Astrocyte (in vitro differentiated cells and primary cell): ENCODE data around the gene ANKS6. TPM values are rescaled to one million over a fixed set of nuclear protein-coding genes. Genes with fewer than 3 reads are reported as not detected.

ENCODE experiments used
- DNase-seq: peaks from one replicate; pipeline ENCODE4 v3.0.0-alpha.2; 2010; ENCODE audit warnings: low read depth
- FAIRE-seq: peaks from 2 replicates; lab custom pipeline; 2011; peaks lifted over from hg19 to GRCh38; lab: Jason Lieb, UNC
- H2AFZ ChIP-seq: 2 replicates; pipeline ENCODE4 v1.6.0; 2012; ENCODE audit warnings: low read depth, low read length, inconsistent platforms
- H3K27ac ChIP-seq: 2 replicates; pipeline ENCODE4 v1.5.1; 2011; ENCODE audit warnings: low read depth, low read length, inconsistent platforms
- H3K27me3 ChIP-seq: 2 replicates; pipeline ENCODE4 v1.6.0; 2011; ENCODE audit warnings: low read length, inconsistent platforms; ENCODE audit not compliant: insufficient read depth
- H3K36me3 ChIP-seq: 2 replicates; pipeline ENCODE4 v1.5.1; 2011; ENCODE audit warnings: low read length, inconsistent platforms; ENCODE audit not compliant: insufficient read depth
- H3K4me1 ChIP-seq: 2 replicates; pipeline ENCODE4 v1.5.1; 2011; ENCODE audit warnings: low read length, inconsistent platforms; ENCODE audit not compliant: insufficient read depth
- H3K4me2 ChIP-seq: 2 replicates; pipeline ENCODE4 v1.6.0; 2012; ENCODE audit warnings: low read length, inconsistent platforms
- H3K4me3 ChIP-seq: 2 replicates; pipeline ENCODE4 v1.5.1; 2011; ENCODE audit warnings: low read depth, mild to moderate bottlenecking, low read length, inconsistent platforms; ENCODE audit not compliant: insufficient read depth
- H3K79me2 ChIP-seq: 2 replicates; pipeline ENCODE4 v1.6.0; 2012; ENCODE audit warnings: mild to moderate bottlenecking, low read length, inconsistent platforms; ENCODE audit not compliant: insufficient read depth
- H3K9ac ChIP-seq: 2 replicates; pipeline ENCODE4 v1.6.0; 2012; ENCODE audit warnings: mild to moderate bottlenecking, low read length, inconsistent platforms
- H3K9me3 ChIP-seq: 2 replicates; pipeline ENCODE4 v1.5.1; 2012; ENCODE audit warnings: low read depth, mild to moderate bottlenecking, low read length, inconsistent platforms; ENCODE audit not compliant: insufficient read depth
- H4K20me1 ChIP-seq: 2 replicates; pipeline ENCODE4 v1.6.0; 2012; ENCODE audit warnings: low read length, inconsistent platforms; ENCODE audit not compliant: insufficient read depth
- H3K27ac Mint-ChIP-seq: one replicate; pipeline ENCODE4 v1.8.0; 2021; ENCODE audit warnings: mild to moderate bottlenecking, mixed read lengths; ENCODE audit not compliant: unreplicated experiment
- H3K27me3 Mint-ChIP-seq: one replicate; pipeline ENCODE4 v1.8.0; 2021; ENCODE audit warnings: low read depth, mixed read lengths; ENCODE audit not compliant: unreplicated experiment
- H3K36me3 Mint-ChIP-seq: one replicate; pipeline ENCODE4 v1.8.0; 2021; ENCODE audit warnings: low read depth, mixed read lengths; ENCODE audit not compliant: unreplicated experiment
- H3K4me1 Mint-ChIP-seq: one replicate; pipeline ENCODE4 v1.8.0; 2021; ENCODE audit warnings: low read depth, mixed read lengths; ENCODE audit not compliant: unreplicated experiment
- H3K4me3 Mint-ChIP-seq: one replicate; pipeline ENCODE4 v1.8.0; 2021; ENCODE audit warnings: mild to moderate bottlenecking, moderate library complexity, mixed read lengths; ENCODE audit not compliant: unreplicated experiment
- H3K9me3 Mint-ChIP-seq: one replicate; pipeline ENCODE4 v1.8.0; 2021; ENCODE audit warnings: mild to moderate bottlenecking, mixed read lengths; ENCODE audit not compliant: unreplicated experiment
- CTCF ChIP-seq: IDR thresholded peaks from 2 replicates; pipeline ENCODE4 v1.5.1; 2011; ENCODE audit warnings: low read depth, mild to moderate bottlenecking, inconsistent platforms, low read length, moderate library complexity; ENCODE audit not compliant: insufficient read depth
- EZH2 ChIP-seq: IDR thresholded peaks from 2 replicates; pipeline ENCODE4 v1.6.1; 2012; ENCODE audit warnings: mild to moderate bottlenecking, low read length, inconsistent platforms; ENCODE audit not compliant: insufficient read depth
- total RNA-seq: library from RNA; stranded (reverse); gene quantifications from 2 replicates; pipeline ENCODE4 v1.2.1, GENCODE V29; 2021

The ANKS6 gene
- total RNA-seq, 1 donor from 2014 or later: 16.7 TPM

DNA sequence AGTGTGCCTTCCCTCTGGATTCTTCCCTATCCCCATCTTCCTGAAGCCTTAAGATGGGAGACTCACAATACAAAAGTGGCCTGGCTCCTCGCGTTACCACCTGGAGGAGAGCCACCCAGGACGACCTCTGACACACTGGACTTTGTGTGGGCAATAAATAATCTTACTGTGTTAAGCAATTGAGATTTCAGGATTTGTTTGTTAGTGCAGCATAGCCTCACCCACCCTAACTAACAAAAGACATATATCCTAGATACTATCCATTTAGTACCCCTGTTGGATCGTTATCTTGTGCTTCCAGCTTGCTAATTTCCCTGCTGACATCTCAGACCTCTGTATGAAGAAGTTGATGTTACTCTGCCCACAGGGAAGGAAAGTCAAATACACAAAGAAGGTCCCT lies 95.6 kb downstream of the ANKS6 start:
- H3K4me3 Mint-ChIP-seq: no peak overlapping the region
- no peak for DNase-seq
- H3K27ac Mint-ChIP-seq: no peak overlapping the region
- H3K36me3 Mint-ChIP-seq: peaks cover 1% of the 10 kb centered on the region
- no peak for TF ChIP-seq EZH2
- no peak for TF ChIP-seq CTCF
- H3K27ac ChIP-seq: no peak overlapping the region
- H3K27me3 ChIP-seq: peaks cover 50% of the 10 kb centered on the region
- no peak for FAIRE-seq
- no peaks in the 10 kb centered on the region for H3K4me1 ChIP-seq
- H3K9ac ChIP-seq: no peak overlapping the region
- H3K4me1 Mint-ChIP-seq: no peaks in the 10 kb centered on the region
- H3K79me2 ChIP-seq: no peaks in the 10 kb centered on the region
- peaks cover 7% of the 10 kb centered on the region for H3K9me3 Mint-ChIP-seq
- peaks cover 80% of the 10 kb centered on the region for H3K27me3 Mint-ChIP-seq
- H3K4me3 ChIP-seq: no peak overlapping the region
- no peaks in the 10 kb centered on the region for H3K9me3 ChIP-seq
- H3K4me2 ChIP-seq: no peak overlapping the region
- no peaks in the 10 kb centered on the region for H4K20me1 ChIP-seq
- no peaks in the 10 kb centered on the region for H3K36me3 ChIP-seq
- no peak overlapping the region for H2AFZ ChIP-seq

- H3K79me2 ChIP-seq: no peaks in the 10 kb centered on the region
- H3K4me1 ChIP-seq: no peaks in the 10 kb centered on the region
- DNase-seq: no peak
- H3K9me3 Mint-ChIP-seq: peaks cover 7% of the 10 kb centered on the region
- H3K36me3 ChIP-seq: no peaks in the 10 kb centered on the region
- H3K9me3 ChIP-seq: no peaks in the 10 kb centered on the region
- H3K4me3 ChIP-seq: no peak overlapping the region
- H3K4me2 ChIP-seq: no peak overlapping the region
- H3K4me1 Mint-ChIP-seq: no peaks in the 10 kb centered on the region
- H3K27me3 Mint-ChIP-seq: peaks cover 78% of the 10 kb centered on the region
- no peak for TF ChIP-seq EZH2
- H3K27ac Mint-ChIP-seq: no peak overlapping the region
- H3K9ac ChIP-seq: no peak overlapping the region
- no peak overlapping the region for H3K27ac ChIP-seq
- no peak overlapping the region for H3K4me3 Mint-ChIP-seq
- H3K36me3 Mint-ChIP-seq: peaks cover 1% of the 10 kb centered on the region
- no peak overlapping the region for H2AFZ ChIP-seq
- no peaks in the 10 kb centered on the region for H4K20me1 ChIP-seq
- FAIRE-seq: no peak
- peaks cover 42% of the 10 kb centered on the region for H3K27me3 ChIP-seq
Measured at GRCh38 chr9:98698856-98699255, 97.5 kb downstream of the ANKS6 start.

GRCh38 chr9:98694943-98695342 lies 101.4 kb downstream of the ANKS6 start:
- Histone ChIP-seq H3K4me2 (no peak overlapping the region), H3K27me3 (peaks cover 37% of the 10 kb centered on the region), H3K9ac (no peak overlapping the region), H3K4me3 (no peak overlapping the region), H3K36me3 (no peaks in the 10 kb centered on the region), H4K20me1 (no peaks in the 10 kb centered on the region), H3K79me2 (no peaks in the 10 kb centered on the region), H2AFZ (no peak overlapping the region), H3K9me3 (no peaks in the 10 kb centered on the region), H3K4me1 (no peaks in the 10 kb centered on the region), H3K27ac (no peak overlapping the region)
- DNase-seq (no peak), FAIRE-seq (no peak)
- H3K9me3 Mint-ChIP-seq: peaks cover 7% of the 10 kb centered on the region
- no peak overlapping the region for H3K4me3 Mint-ChIP-seq
- peaks cover 76% of the 10 kb centered on the region for H3K27me3 Mint-ChIP-seq
- TF ChIP-seq CTCF (no peak), EZH2 (no peak)
- no peak overlapping the region for H3K27ac Mint-ChIP-seq
- H3K36me3 Mint-ChIP-seq: no peaks in the 10 kb centered on the region
- no peaks in the 10 kb centered on the region for H3K4me1 Mint-ChIP-seq
